Stimulated activated CD4-positive, alpha-beta T cell treated with anti-CD3 and anti-CD28 coated beads, Interleukin-4, amount 100 ng/mL, for 24 hours (primary cell): ENCODE results near the gene KIAA0825.
"Not testable (repeated sequence)": the region's sequence is repeated elsewhere in the genome, so short reads cannot be mapped to it uniquely, and the experiment has no call there.

Experiments used
- DNase-seq: peaks from one replicate; pipeline ENCODE4 v3.0.0-alpha.2; 2020

KIAA0825 gene

DNA sequence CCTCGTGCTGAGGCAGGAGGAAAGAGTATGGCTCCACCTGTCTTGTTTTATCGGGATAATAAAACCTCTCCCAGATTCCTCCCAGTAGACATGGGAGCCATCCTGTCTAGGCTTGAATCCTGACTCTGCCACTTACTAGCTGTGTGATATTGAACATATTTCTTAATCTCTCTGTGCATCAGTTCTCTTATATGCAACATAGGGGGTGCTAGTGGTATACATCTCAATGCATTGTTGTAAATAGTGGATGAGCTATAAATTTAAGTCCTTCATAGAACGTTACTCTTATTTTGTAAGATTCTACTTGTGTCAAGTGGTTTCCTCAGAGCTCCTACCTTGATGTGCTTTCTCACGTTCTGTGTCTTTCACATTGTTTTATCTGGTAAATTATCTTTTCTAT is 459.3 kb downstream of the KIAA0825 start:
- no peak for DNase-seq

DNA sequence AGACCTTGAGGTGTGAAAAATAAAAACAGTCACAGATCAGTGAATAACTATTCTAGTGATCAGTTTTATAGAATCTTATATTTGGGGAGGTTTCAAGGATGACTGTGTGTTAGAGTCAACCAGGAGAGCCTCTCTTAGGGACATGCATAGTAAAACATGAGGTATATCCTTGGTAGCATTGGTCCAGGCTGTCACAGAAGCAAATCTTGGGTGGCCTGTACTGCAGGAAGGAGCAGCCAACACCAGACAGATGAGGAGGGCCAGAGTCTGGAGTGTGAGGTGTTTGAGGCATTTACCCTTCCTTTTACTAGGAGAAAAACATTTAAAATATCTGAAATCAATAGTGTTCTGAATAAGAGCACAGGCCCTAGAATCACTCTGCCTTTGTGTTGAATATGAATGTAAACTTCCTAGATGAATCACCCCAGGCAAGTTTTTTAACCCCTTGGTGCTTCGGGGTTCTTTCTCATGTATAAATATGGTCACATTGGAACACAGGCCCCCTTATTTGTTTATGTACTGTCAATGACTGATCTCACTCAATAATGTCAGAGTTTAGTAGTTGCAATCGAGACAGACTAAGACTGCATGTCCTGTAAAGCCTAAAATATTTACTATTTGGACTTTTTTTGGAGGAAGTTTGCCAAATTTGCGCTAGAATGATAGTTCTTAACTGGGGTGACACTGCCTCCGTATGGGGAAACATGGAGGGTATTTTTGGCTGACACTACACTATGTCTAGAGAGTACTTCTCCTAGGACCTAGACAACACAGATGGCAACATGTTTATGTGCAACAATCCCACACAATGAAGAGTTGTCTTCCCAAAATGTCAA is 460.5 kb downstream of the KIAA0825 start:
- no peak for DNase-seq

DNA sequence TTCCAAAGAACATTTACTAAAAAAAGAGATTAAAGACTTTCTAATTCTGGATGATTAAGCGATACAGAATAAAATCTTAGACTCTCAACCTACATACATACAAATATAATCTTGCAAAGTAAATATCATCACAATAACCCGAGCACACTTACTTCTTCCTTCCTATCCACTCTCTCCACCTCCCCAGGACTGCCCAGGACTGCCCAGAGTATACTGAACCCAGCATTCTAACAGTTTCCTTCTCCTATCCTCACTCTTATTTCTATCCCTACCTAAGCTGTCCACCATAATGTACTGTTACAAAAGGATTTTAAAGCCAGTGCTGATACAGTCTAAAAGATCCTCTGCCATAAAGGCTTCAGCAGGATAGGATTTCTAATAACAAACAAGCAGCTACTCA is 463.7 kb downstream of the KIAA0825 start:
- DNase-seq = no peak

DNA sequence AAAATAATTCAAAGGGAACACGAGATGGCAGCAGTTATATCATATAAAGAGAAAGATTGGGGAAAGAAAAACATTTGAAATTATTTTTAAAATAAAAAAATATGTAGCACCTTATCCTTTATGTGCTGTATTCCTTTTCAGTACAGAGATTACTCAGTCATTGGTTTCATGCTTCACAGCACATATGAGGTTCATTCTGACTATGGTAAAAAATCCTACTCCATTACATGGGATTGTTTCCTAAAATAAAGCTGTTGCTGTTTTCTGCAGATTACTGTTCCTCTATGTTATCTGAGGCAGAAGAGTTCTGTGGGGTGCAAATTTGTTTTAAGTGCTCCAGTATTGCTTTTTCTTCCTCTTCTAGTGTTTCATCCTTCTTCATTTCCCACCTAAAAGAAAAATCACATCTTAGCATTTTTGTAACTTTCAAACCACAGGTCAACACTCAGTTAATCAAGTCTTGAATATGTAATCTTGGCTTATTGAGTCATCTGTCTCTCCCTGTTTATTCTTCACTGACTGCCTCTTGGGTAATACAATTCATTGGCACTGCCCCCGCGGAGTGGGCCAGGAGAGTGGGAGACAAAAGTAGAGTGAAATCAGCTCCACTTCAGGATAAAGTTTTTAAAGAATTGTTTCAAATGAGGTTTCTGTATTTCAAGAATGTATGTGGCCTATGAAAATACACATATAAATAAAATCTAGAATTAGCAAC is 464.5 kb downstream of the KIAA0825 start:
- DNase-seq = no peak

DNA sequence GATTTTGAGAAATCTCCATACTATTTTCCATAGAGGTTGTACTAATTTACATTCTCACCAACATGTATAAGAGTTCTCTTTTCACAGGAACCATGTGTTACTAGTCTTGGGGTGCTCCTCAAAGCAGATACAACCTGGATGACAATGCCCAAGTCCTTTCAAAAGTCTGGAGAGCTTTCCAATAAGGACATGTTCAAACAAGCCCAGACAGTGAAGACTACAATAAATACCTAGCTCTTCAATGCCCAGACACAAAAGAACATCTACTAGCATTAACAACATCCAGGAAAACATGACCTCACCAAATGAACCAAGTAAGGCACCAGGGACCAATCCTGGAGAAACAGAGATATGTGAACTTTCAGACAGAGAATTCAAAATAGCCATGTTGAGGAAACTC is 474.8 kb downstream of the KIAA0825 start:
- DNase-seq = not testable (repeated sequence)

DNA sequence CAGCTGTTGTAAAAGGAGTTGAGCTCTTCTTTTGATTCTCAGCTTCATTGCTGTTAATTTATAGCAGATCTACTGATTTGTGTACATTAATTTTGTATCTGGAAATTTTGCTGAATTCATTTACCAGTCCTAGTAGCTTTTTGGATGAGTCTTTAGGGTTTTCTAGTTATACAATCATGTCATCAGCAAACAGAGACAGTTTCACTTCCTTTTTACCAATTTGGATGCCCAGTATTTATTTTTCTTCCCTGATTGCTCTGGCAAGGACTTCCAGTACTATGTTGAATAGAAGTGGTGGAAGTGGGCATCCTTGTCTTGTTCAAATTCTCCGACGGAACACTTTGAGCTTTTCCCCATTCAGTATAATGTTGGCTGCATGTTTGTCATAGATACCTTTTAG is 478.1 kb downstream of the KIAA0825 start:
- no peak for DNase-seq

DNA sequence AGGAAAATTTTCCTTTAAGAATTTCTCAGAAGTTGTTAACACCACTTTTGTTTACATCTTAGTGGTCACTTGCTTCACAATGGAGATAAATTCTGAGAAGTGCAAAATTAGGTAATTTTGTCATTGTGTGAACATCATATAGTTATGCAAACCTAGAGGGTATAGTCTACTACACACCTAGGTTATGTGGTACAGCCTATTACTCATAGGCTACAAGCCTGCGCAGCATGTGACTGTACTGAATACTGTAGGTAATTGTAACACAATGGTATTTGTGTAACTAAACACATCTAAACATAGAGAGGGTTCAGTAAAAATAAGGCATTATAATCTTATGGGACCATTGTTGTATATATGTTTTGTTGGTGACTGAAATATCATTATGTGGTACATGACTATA is 488.3 kb downstream of the KIAA0825 start:
- DNase-seq = no peak

DNA sequence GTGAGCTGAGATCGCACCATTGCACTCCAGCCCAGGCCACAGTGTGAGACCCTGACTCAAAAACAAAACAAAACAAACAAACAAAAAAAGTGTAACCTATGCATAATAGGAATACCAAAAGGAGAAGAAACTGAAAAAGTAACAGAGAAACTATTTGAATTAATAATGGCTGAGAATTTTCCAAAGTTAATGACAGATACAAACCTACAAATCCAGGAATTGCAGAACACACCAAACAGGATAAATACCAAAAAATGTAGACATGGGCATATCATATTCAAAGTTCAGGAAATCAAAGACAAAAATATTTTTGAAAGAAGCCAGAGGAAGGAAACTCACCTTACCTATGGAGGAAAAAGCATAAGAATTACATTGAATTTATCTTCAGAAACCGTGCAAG is 493.3 kb downstream of the KIAA0825 start:
- no peak for DNase-seq

DNA sequence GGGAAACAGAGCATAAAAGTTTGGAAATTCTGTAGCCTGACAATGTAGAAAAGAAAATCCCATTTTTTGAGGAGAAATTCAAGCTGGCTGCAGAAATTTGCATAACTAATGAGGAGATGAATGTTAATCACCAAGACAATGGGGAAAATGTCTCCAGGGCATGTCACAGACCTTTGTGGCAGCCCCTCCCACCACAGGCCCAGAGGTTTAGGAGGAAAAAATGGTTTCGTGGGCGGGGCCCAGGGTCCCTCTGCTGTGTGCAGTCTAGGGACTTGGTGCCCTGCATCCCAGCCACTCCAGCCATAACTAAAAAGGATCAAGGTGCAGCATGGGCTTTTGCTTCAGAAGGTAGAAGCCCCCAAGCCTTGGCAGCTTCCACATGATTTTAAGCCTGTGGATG is 502.1 kb downstream of the KIAA0825 start:
- not testable (repeated sequence) for DNase-seq

DNA sequence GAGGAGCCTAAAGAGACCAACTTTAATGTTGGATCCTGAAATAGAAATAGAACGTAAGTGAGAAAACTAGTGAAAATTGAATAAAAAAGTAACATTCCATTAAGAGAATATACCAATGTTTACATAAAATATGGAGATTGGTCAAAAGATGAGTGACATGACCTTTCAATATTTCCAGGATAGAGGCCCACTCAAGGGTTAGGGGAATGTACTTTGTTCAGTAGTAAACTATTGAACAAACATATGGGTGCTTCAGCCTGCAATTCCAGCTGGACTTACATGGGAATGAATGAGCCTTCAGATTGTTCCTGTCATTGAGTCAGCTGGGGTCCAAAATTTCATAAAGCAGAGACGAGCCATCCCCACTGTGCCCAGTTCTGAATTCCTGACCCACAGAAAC is 505.3 kb downstream of the KIAA0825 start:
- no peak for DNase-seq

DNA sequence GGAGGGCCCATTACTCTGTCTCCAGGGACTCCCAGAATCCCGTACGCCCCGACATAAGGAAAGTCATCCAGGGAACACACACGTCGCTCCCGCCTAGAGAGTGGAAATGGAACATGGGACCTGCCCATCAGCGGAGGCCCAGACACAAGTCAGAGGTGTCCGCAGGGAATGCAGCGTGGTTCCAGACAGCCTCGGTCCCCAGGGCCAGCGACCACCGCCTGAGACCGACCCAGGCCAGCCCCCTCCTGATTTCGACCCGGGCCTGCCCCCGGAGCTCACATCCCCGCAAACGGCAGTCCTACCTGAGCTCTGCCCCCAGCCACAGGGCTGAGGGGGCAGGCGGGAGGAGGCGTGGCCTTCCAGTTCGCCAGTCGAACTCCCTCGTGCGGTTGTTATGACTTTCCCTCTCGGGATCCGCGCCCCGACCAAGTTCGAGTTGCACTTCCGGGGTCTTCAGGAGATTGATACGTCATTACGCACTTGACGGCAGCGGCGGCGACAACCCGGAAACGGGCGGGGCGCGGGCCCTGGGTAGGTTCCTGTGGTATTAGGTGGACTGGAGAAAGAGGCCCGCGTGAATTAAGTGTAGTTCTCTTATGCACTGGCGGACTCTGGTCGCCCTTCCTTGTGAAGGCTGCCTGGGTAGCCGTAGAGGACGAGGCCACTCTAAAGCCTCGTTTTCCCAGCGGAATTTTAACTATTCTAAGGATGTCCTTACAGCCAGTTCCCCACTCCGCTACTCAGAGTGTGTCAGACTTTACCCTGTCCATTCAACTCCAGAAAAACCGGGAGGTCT is 507.0 kb downstream of the KIAA0825 start:
- DNase-seq = peak; percentile 94

DNA sequence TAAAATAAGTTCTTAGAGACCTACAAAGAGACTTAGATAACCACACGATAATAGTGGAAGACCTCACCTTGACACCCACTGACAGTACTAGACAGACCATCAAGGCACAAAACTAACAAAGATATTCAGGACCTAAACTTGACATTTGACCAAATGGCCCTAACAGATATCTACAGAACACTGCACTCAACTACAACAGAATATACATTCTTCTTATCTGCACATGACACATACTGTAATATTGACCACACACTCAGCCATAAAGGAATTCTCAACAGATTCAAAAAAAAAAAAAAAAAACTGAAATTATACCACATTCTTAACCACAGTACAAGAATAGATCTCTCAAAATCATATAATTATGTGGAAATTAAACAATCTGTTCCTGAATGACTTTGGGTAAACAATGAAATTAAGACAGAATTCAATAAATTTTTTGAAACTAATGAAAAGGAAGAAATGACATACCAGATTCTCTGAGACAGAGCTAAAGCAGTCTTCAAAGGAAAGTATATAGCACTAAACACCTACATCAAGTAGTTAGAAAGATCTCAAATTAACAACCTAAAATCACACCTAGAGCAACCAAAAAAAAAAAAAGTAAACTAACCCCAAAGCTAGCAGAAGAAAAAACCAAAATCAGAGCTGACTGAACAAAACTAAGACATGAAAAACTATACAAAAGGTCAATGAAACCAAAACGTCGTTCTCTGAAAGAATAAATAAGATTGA is 514.7 kb downstream of the KIAA0825 start:
- DNase-seq = no peak
